ENCODE measurements around the gene ZSWIM9. TPM values are rescaled to one million over a fixed set of nuclear protein-coding genes. Genes with fewer than 3 reads are reported as not detected.

Gene ZSWIM9
- total RNA-seq, 1 donor from 2014 or later: 8.4 TPM

DNA sequence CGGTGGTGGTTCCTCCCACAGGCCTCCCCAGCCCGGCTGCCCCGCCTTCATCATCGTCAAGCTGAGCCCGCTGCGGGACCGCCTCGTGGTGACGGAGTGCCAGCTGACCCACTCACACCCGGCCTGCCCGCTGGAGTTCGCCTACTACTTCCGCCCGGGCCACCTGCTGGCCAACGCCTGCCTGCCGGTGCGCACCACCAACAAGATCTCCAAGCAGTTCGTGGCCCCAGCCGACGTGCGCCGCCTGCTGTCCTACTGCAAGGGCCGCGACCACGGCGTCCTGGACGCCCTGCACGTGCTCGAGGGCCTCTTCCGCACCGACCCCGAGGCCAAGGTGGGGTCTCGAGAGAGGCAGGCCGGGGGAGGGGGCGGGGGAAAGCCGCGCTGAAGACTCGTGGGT is 12.0 kb downstream of the ZSWIM9 start:
- intact Hi-C loops (cut with micrococcal nuclease): no loop called here
- no peak overlapping the region for H3K27ac Mint-ChIP-seq
- peaks cover 23% of the 10 kb centered on the region for H3K36me3 Mint-ChIP-seq (ENCODE audit: low read depth)

DNA sequence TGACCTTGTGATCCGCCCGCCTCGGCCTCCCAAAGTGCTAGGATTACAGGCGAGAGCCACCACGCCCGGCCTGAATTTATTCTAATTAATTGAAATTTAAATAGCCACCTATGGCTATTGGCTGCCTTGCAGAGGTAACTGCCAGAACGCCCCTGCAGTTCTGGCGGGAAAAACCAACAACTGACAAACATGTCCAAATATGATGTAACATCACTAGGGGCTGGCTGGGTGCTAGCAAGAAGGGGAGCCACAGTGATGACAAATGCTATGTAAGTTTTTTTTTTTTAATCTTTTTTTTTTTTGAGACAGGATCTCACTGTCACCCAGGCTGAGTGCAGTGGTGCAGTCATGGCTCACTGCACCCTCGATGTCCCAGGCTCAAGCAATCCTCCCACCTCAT is 12.9 kb downstream of the ZSWIM9 start:
- intact Hi-C loops (cut with micrococcal nuclease): no loop called here
- Mint-ChIP-seq H3K4me3 (no peak overlapping the region), H3K9me3 (peaks cover 8% of the 10 kb centered on the region), H3K36me3 (ENCODE audit: low read depth) (peaks cover 27% of the 10 kb centered on the region), H3K27ac (no peak overlapping the region), H3K4me1 (ENCODE audit: low read depth) (no peaks in the 10 kb centered on the region), H3K27me3 (ENCODE audit: insufficient read depth) (no peaks in the 10 kb centered on the region)
- DNase-seq (ENCODE audit: low spot score): no peak

More for the DNA sequence above, 12.0 kb downstream of the ZSWIM9 start:
- Mint-ChIP-seq H3K27me3 (ENCODE audit: insufficient read depth) (no peaks in the 10 kb centered on the region), H3K4me1 (ENCODE audit: low read depth) (no peaks in the 10 kb centered on the region), H3K9me3 (peaks cover 8% of the 10 kb centered on the region), H3K4me3 (no peak overlapping the region)
- DNase-seq (ENCODE audit: low spot score): no peak

DNA sequence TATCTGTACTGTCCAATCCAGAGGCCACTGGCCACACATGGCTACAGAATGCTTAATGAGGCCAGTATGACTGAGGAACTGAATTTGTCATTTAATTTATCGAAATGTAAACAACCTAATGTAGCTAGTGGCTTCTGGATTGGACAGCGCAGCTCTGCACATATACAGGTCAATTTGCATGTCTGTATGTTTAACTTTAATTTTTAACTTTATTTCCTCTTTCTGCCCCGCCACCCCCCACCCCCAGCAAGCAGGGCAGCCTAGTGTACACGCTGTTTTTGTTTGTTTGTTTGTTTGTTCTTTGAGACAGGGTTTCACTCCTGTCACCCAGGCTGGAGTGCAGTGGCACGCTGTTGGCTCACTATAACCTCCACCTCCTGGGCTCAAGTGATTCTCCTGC is 15.5 kb downstream of the ZSWIM9 start:
- Mint-ChIP-seq H3K27me3 (ENCODE audit: insufficient read depth) (no peaks in the 10 kb centered on the region), H3K4me3 (no peak overlapping the region), H3K36me3 (ENCODE audit: low read depth) (peaks cover 27% of the 10 kb centered on the region), H3K4me1 (ENCODE audit: low read depth) (no peaks in the 10 kb centered on the region), H3K9me3 (peaks cover 8% of the 10 kb centered on the region), H3K27ac (no peak overlapping the region)
- DNase-seq (ENCODE audit: low spot score): no peak
- intact Hi-C loops (cut with micrococcal nuclease): no loop called here

DNA sequence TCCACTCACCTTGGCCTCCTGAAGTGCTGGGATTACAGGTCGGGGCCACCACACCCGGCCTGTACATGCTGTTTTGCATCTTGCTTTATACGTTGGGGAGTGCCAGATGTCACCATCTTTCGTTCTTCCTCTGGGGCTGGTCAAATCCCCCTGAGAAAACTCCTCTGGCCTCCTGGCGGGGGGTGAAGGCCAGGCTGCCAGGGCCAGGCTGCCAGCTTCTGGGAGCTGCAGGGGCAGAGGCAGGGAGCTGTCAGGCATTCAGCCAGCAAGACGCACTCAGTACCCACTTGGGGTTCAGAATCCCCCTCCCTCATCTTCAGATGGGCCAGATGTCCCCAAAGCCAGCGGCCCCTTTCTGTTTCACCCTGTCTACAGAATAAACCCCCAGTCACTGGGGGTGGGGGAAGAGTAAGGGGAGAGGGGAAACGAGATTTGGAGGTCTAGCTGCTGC is 16.1 kb downstream of the ZSWIM9 start:
- H3K4me1 Mint-ChIP-seq (ENCODE audit: low read depth): no peaks in the 10 kb centered on the region

DNA sequence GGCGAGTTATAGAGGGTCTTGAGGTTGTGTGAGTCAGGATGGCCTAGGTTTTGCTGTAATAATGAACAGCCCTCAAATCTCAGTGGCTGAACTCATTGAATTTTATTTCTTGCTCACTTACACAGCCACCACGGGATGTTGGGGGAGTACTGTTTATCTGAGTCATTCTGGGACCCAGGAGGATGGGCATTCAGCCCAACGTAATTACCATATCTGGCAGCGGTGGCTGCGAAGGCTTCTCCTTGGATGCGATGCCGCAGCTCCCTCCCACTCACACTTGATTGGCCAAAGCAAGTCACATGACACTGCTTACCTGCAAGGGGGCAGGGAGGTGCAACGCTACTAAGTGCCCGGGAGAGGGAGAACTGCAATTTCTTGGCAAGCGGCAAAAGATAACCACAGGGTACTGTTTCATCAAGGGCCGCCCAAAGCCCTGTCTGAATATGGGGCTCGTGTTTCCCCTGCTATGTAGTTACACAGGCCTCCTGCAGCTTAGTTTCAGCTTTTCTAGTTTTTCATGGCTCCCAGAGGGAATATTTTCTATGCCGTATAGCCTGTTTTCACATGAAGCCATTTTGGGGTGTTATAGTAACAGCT is 19.9 kb downstream of the ZSWIM9 start:
- no peak for DNase-seq (ENCODE audit: low spot score)
- peaks cover 14% of the 10 kb centered on the region for H3K36me3 Mint-ChIP-seq (ENCODE audit: low read depth)
- H3K27me3 Mint-ChIP-seq (ENCODE audit: insufficient read depth): no peaks in the 10 kb centered on the region
- no peaks in the 10 kb centered on the region for H3K9me3 Mint-ChIP-seq
- no peak overlapping the region for H3K4me3 Mint-ChIP-seq
- no peaks in the 10 kb centered on the region for H3K4me1 Mint-ChIP-seq (ENCODE audit: low read depth)
- no peak overlapping the region for H3K27ac Mint-ChIP-seq
- intact Hi-C loops (cut with micrococcal nuclease): no loop called here

More for the DNA sequence above, 16.1 kb downstream of the ZSWIM9 start:
- peaks cover 3% of the 10 kb centered on the region for H3K9me3 Mint-ChIP-seq
- peaks cover 23% of the 10 kb centered on the region for H3K36me3 Mint-ChIP-seq (ENCODE audit: low read depth)
- no peak overlapping the region for H3K4me3 Mint-ChIP-seq
- no peak overlapping the region for H3K27ac Mint-ChIP-seq
- no peaks in the 10 kb centered on the region for H3K27me3 Mint-ChIP-seq (ENCODE audit: insufficient read depth)
- no peak for DNase-seq (ENCODE audit: low spot score)
- intact Hi-C loops (cut with micrococcal nuclease): no loop called here

DNA sequence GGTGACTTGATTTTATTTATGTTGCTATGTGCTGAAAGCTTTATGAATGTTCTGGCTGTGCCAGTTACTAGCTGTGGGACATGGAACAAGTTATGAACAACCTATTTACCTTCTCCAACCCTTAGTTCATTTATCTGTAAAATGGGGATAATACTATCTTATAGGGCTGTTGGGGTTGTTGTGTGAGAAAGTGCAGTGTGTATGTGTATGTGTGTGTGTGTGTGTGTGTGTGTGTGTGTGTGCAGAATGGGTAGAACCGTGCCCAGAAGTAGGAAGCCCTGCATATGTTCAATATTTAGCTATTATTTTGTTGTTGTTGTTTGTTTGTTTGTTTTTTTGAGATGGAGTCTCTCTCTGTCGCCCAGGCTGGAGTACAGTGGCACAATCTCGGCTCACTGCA is 20.4 kb downstream of the ZSWIM9 start:
- Mint-ChIP-seq H3K27me3 (ENCODE audit: insufficient read depth) (no peaks in the 10 kb centered on the region), H3K4me3 (no peak overlapping the region), H3K9me3 (no peaks in the 10 kb centered on the region), H3K27ac (no peak overlapping the region), H3K4me1 (ENCODE audit: low read depth) (no peaks in the 10 kb centered on the region), H3K36me3 (ENCODE audit: low read depth) (peaks cover 14% of the 10 kb centered on the region)
- intact Hi-C loops (cut with micrococcal nuclease): no loop called here
- DNase-seq (ENCODE audit: low spot score): no peak

DNA sequence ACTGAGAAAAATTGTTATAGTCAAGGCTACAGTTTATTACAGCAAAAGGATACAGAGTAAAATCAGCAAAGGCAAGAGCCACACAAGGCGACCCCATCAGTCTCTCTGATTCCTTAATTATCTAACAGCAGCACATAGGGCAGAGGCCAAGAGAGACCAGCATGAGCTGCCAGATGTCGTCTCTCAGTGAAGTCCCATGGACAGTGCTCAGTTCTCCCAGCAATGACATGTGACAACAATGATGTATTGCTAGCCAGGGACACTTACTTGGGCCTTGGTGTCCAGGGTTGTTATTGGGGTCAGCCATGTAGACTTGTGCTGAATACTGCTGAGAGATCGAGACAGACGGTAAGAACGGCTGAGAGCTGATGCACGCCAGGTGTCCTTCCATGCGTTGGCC is 22.3 kb downstream of the ZSWIM9 start:
- H3K4me1 Mint-ChIP-seq (ENCODE audit: low read depth): no peaks in the 10 kb centered on the region
- peaks cover 12% of the 10 kb centered on the region for H3K36me3 Mint-ChIP-seq (ENCODE audit: low read depth)
- no peak overlapping the region for H3K4me3 Mint-ChIP-seq
- H3K27me3 Mint-ChIP-seq (ENCODE audit: insufficient read depth): peaks cover 1% of the 10 kb centered on the region
- intact Hi-C loops (cut with micrococcal nuclease): no loop called here
- H3K9me3 Mint-ChIP-seq: no peaks in the 10 kb centered on the region
- DNase-seq (ENCODE audit: low spot score): no peak
- no peak overlapping the region for H3K27ac Mint-ChIP-seq

DNA sequence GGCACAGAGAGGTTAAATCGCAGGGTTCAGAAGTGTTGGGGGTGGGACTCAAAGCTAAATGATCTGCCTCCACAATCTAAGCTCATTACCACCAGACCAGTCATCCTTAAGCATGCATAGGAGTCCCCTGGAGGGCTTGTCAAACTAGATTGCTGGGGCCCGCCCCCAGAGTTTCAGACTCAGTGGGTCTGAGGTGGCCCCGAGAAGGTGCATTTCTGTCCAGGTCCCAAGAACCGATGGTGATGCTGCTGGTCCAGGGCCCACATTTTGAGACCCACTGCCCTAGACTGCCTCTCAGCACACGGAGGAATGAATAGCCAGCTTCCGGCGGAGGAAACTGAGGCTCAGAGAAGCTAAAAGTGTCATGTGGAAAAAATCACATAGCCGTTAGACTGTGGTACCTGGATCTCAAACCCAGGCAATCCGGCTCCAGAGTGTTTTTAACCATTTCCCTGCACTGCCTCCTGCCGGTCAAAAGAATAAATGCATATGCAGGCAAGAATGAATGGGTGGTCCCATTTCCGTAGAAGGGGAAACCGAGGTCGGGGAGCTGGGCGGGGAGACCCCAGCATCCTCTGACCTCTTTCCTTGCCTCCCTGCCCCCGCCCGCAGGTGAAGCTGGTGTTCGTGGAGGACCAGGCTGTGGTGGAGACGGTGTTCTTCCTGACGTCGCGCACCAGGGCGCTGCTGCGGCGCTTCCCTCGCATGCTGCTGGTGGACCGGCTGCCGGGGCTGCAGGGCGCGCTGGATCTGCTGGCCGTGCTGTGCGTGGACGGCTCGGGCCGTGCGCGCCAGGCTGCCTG is 23.8 kb downstream of the ZSWIM9 start:
- H3K9me3 Mint-ChIP-seq: no peaks in the 10 kb centered on the region
- H3K36me3 Mint-ChIP-seq (ENCODE audit: low read depth): peaks cover 5% of the 10 kb centered on the region
- intact Hi-C loops (cut with micrococcal nuclease): no loop called here
- peaks cover 1% of the 10 kb centered on the region for H3K27me3 Mint-ChIP-seq (ENCODE audit: insufficient read depth)
- H3K4me1 Mint-ChIP-seq (ENCODE audit: low read depth): no peaks in the 10 kb centered on the region
- no peak overlapping the region for H3K4me3 Mint-ChIP-seq
- DNase-seq (ENCODE audit: low spot score): no peak
- no peak overlapping the region for H3K27ac Mint-ChIP-seq

DNA sequence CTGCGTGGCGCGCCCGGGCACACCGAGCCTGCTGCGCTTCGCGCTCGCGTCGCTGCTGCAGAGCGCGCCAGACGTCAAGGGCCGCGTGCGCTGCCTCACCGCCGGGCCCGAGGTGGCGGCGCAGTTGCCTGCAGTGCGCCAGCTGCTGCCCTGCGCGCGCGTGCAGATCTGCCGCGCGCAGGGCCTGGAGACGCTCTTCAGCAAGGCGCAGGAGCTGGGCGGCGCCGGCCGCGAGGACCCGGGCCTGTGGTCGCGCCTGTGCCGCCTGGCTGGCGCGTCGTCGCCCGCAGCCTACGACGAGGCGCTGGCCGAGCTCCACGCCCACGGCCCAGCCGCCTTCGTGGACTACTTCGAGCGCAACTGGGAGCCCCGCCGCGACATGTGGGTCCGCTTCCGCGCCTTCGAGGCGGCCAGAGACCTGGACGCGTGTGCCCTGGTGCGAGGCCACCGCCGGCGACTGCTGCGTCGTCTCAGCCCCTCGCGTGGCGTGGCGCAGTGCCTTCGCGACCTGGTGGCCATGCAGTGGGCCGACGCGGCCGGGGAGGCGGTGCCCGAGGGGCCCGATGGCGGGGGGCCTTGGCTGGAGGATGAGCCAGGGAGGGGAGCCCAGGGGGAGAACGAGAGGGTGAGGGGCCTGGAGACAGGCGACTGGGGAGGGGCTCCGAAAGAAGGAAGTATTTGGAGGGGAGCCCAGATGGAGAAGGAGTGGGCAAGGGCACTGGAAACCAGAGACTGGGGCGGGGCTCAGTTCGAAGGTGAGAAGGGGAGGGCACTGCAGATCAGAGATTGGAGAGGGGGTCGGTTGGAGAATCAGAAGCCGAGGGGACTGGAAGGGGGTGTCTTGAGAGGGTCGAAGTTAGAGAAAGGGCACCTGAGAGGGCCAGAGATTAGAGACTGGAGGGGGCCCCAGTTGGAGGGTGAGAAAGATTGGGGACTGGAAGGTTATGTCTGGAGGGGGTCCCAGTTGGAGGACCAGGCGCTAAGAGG is 24.7 kb downstream of the ZSWIM9 start:
- no peaks in the 10 kb centered on the region for H3K9me3 Mint-ChIP-seq

DNA sequence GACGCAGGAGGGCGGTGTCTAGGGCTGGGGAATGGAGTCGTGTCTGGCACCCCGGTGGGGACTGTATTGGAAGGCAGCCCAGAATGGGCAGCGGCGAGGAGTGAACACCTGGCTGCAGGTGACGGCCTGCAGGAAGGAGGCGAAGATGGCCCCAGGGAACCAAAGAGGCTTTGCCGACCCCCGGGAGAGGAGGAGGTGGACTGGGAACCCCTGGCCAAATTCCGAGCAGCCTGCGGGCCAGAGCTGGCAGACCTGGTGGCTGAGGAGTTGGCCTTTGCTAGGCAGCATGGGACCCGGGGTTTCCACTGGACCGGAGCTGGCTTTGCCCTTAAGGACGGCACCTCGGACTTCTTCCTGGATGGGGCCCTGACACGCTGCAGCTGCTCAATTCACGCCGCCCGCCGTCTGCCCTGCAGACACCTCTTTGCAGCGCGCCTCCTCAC is 25.9 kb downstream of the ZSWIM9 start:
- intact Hi-C loops (cut with micrococcal nuclease): no loop called here
- H3K27ac Mint-ChIP-seq: no peak overlapping the region
- peaks cover 5% of the 10 kb centered on the region for H3K36me3 Mint-ChIP-seq (ENCODE audit: low read depth)
- H3K4me1 Mint-ChIP-seq (ENCODE audit: low read depth): no peaks in the 10 kb centered on the region
- peaks cover 1% of the 10 kb centered on the region for H3K27me3 Mint-ChIP-seq (ENCODE audit: insufficient read depth)
- no peak for DNase-seq (ENCODE audit: low spot score)
- no peak overlapping the region for H3K4me3 Mint-ChIP-seq
- H3K9me3 Mint-ChIP-seq: no peaks in the 10 kb centered on the region

More for the DNA sequence above, 24.7 kb downstream of the ZSWIM9 start:
- H3K27ac Mint-ChIP-seq: peak overlapping the region; percentile 55
- no peak for DNase-seq (ENCODE audit: low spot score)
- no peak overlapping the region for H3K4me3 Mint-ChIP-seq
- peaks cover 5% of the 10 kb centered on the region for H3K36me3 Mint-ChIP-seq (ENCODE audit: low read depth)
- no peaks in the 10 kb centered on the region for H3K4me1 Mint-ChIP-seq (ENCODE audit: low read depth)
- H3K27me3 Mint-ChIP-seq (ENCODE audit: insufficient read depth): peaks cover 1% of the 10 kb centered on the region
- intact Hi-C loops (cut with micrococcal nuclease): no loop called here

DNA sequence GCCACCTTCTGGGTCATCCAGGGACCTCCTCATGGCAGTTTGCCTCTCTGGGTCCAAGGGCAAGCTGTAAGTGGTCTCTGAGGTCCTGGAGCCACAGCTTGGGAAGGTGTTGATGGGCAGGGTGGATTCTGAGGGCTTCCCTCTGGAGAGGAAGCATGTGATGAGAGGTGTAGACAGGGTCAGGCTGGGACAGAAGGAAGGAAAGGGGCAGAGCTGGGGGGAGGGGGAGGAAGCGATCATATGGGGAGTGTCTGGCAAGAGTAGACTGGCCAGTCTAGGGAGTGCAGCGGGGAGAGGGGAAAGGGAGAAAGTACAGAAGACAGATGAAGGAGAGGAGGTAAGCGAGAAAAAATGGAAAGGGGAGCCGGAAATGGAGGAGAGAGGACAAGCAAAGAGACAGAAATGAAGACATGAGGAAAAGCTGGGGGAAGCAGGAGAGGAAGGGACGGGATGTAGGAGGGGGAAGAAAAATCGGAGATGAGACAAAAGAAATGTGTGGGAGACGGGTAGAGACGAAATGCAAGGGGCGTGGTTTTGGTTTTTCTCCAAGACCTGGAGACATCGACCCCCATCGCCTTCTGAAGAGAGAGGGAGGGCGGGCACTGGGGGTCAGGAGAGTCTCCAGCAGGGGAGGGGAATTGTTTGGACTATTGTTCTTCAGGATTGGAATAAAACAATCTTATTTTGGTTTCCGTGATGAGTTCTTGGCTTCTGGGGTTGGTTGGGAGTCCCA is 26.6 kb downstream of the ZSWIM9 start:
- intact Hi-C loops (cut with micrococcal nuclease): no loop called here
- H3K4me3 Mint-ChIP-seq: no peak overlapping the region
- H3K4me1 Mint-ChIP-seq (ENCODE audit: low read depth): no peaks in the 10 kb centered on the region
- H3K36me3 Mint-ChIP-seq (ENCODE audit: low read depth): peaks cover 5% of the 10 kb centered on the region
- H3K27ac Mint-ChIP-seq: no peak overlapping the region
- DNase-seq (ENCODE audit: low spot score): no peak
- H3K9me3 Mint-ChIP-seq: no peaks in the 10 kb centered on the region
- H3K27me3 Mint-ChIP-seq (ENCODE audit: insufficient read depth): peaks cover 1% of the 10 kb centered on the region

DNA sequence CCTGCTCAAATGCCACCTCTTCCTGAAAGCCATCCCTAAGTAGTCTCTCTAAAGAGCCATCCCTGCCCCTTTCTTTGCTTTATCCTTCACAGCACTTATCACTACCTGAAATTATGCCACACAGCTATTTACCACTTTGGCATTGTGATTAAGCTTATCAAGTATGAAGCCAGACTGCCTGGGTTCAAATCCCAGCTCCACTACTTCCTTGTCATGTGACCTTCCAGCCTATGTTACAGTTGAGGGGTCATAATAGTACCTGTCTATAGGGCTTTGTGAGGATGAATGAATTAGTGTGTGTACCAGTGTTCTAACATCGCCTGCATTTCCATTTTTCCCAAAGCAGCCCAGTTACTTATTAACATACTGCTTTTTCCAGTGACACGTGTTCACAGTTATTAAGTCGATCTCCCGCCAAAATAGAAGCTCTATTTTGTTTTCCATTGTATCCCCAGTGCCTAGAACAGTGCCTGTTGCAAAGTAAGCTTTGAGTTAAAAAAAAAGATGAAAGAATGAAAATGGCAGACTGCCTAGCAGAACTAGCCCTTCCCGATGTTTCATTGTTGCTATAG is 32.8 kb downstream of the ZSWIM9 start:
- intact Hi-C loops (cut with micrococcal nuclease): loop anchor here (1.0 to 2.0 kb wide), 2 partner anchors 33 to 129 kb away; partner anchors contain the start of genes LIG1 and ZSWIM9
- Mint-ChIP-seq H3K4me3 (no peak overlapping the region), H3K27me3 (ENCODE audit: insufficient read depth) (no peaks in the 10 kb centered on the region), H3K36me3 (ENCODE audit: low read depth) (peaks cover 14% of the 10 kb centered on the region), H3K27ac (no peak overlapping the region), H3K4me1 (ENCODE audit: low read depth) (peaks cover 13% of the 10 kb centered on the region), H3K9me3 (no peaks in the 10 kb centered on the region)
- no peak for DNase-seq (ENCODE audit: low spot score)

All from activated T-helper 1 cell treated with anti-CD3 and anti-CD28 coated beads, Interleukin-12 subunit alpha, Interleukin-12 subunit beta, Interleukin-2, Interleukin-4 antibody, amounts not matched to agents 30 ng/mL and 10 ng/mL and 1 ng/mL, durations not matched to agents 14 hours and 24 hours and 36 hours (primary cell).